A549 (cell line): ENCODE data around the gene POMT1.

Experiments
- BHLHE40 ChIP-seq: IDR thresholded peaks from 2 replicates; pipeline ENCODE4 v1.6.1; 2012; ENCODE audit warnings: low read depth, low read length, inconsistent platforms
- CHD2 ChIP-seq: fragments of 150-350 bp; IDR thresholded peaks from 2 replicates; pipeline ENCODE4 v1.6.1; 2014; ENCODE audit warnings: low read length; ENCODE audit not compliant: partially characterized antibody
- EP300 ChIP-seq, 2 experiments: fragments of >200 bp; sonication (Bioruptor Twin); formaldehyde crosslinking; IDR thresholded peaks; 2 replicates in 1 of 2; 3 replicates in 1 of 2; pipeline ENCODE4 v1.6.1; 2016 to 2017
- JUN ChIP-seq, 2 experiments: fragments of >200 bp; sonication (Bioruptor Twin); formaldehyde crosslinking; IDR thresholded peaks; 2 replicates in 1 of 2; 3 replicates in 1 of 2; pipeline ENCODE4 v1.6.1; 2016 to 2017
- JUNB ChIP-seq: fragments of >200 bp; sonication (Bioruptor Twin); formaldehyde crosslinking; IDR thresholded peaks from 2 replicates; pipeline ENCODE4 v1.6.1; 2016
- POLR2A ChIP-seq: IDR thresholded peaks from 2 replicates; pipeline ENCODE4 v1.6.1; 2012; ENCODE audit warnings: mild to moderate bottlenecking, low read length
- POLR2AphosphoS2 ChIP-seq: conservative IDR thresholded peaks from 2 replicates; pipeline ENCODE4 v1.6.1; 2012; ENCODE audit warnings: low read length, improper control_type of control experiment, inconsistent platforms
- RAD21 ChIP-seq, 2 experiments: fragments of >200 bp in 1 of 2; sonication (Bioruptor Twin) in 1 of 2; formaldehyde crosslinking in 1 of 2; IDR thresholded peaks in 1 of 2; conservative IDR thresholded peaks in 1 of 2; 2 replicates in 1 of 2; 3 replicates in 1 of 2; pipeline ENCODE4 v1.6.1; 2012 to 2018; ENCODE audit warnings: inconsistent platforms in 1 of 2
- TF ChIP-seq, protein P1 (sequence below): fragments of >200 bp; sonication (Bioruptor Twin); formaldehyde crosslinking; IDR thresholded peaks from 3 replicates; pipeline ENCODE4 v1.5.1; 2016
- TF ChIP-seq, protein P2 (sequence below): fragments of 250-450 bp; sonication (Bioruptor Pico); IDR thresholded peaks from 2 replicates; pipeline ENCODE4 v1.5.0; 2021; ENCODE audit warnings: mild to moderate bottlenecking, moderate library complexity, borderline replicate concordance

DNA sequence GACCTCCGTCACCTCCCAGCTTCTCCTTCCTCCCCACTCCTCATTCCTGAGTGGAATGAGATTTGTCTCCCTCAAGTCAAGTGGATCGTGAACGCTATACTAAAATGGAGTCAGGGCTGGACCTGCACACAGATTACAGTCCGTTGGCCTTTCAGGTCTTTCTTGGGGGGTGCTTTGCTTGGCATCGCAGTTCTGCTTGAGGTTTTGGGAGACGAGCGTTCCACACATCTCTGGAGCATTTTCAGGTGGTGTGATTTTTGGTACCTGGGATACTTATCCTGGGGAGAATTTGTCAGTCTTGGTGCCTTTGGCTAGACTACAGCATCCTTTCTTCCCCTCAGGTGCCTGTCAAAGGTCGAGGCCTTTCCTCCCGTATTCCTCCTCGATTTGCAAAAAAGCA, 23.8 kb upstream of the POMT1 start:
- TF ChIP-seq POLR2A (no peak), JUN (IDR thresholded peaks at IDR 0.05) (no peak), BHLHE40 (no peak), JUNB (no peak), CHD2 (no peak), RAD21 (conservative IDR thresholded peaks at IDR 0.05 in 1 of 2, IDR thresholded peaks at IDR 0.05 in 1 of 2) (no peak), EP300 (IDR thresholded peaks at IDR 0.05) (no peak), POLR2AphosphoS2 (no peak)
- TF ChIP-seq, protein P1, sequence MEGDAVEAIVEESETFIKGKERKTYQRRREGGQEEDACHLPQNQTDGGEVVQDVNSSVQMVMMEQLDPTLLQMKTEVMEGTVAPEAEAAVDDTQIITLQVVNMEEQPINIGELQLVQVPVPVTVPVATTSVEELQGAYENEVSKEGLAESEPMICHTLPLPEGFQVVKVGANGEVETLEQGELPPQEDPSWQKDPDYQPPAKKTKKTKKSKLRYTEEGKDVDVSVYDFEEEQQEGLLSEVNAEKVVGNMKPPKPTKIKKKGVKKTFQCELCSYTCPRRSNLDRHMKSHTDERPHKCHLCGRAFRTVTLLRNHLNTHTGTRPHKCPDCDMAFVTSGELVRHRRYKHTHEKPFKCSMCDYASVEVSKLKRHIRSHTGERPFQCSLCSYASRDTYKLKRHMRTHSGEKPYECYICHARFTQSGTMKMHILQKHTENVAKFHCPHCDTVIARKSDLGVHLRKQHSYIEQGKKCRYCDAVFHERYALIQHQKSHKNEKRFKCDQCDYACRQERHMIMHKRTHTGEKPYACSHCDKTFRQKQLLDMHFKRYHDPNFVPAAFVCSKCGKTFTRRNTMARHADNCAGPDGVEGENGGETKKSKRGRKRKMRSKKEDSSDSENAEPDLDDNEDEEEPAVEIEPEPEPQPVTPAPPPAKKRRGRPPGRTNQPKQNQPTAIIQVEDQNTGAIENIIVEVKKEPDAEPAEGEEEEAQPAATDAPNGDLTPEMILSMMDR = no peak
- TF ChIP-seq, protein P2, sequence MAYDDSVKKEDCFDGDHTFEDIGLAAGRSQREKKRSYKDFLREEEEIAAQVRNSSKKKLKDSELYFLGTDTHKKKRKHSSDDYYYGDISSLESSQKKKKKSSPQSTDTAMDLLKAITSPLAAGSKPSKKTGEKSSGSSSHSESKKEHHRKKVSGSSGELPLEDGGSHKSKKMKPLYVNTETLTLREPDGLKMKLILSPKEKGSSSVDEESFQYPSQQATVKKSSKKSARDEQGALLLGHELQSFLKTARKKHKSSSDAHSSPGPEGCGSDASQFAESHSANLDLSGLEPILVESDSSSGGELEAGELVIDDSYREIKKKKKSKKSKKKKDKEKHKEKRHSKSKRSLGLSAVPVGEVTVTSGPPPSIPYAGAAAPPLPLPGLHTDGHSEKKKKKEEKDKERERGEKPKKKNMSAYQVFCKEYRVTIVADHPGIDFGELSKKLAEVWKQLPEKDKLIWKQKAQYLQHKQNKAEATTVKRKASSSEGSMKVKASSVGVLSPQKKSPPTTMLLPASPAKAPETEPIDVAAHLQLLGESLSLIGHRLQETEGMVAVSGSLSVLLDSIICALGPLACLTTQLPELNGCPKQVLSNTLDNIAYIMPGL (CRISPR knock-in tag) = no peak
